ENCODE data around the gene PDLIM4. TPM values are rescaled to one million over a fixed set of nuclear protein-coding genes. Genes with fewer than 3 reads are reported as not detected.

PDLIM4 gene
- total RNA-seq, 1 donor from 2014 or later = 47.8 TPM

DNA sequence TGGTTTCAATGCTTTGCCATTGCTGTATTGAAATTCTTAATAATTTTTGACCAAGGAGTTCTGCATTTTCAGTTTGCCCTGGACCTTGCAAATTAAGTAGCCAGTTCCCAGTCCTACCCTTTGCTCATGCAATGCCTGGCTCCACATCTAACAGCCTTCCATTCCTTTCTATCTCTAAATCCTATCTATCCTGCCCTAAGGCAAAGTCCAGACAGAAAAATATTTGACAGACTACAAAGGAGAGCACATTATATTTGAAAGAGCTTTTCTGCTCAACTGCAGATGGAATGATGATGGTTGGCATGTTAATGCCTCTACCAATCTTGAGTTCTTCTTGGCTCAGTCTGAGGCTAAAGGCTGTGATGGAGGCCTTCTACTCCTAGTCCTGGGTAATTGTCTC, 52.2 kb downstream of the PDLIM4 start:
- peaks cover 11% of the 10 kb centered on the region for H3K9me3 Mint-ChIP-seq (ENCODE audit: unreplicated experiment)
- H3K36me3 Mint-ChIP-seq (ENCODE audit: unreplicated experiment) = peaks cover 6% of the 10 kb centered on the region
- no peak overlapping the region for H3K27ac Mint-ChIP-seq (ENCODE audit: unreplicated experiment)
- H3K4me1 Mint-ChIP-seq (ENCODE audit: unreplicated experiment) = peaks cover 12% of the 10 kb centered on the region
- H3K27me3 Mint-ChIP-seq (ENCODE audit: unreplicated experiment) = no peaks in the 10 kb centered on the region
- H3K4me3 Mint-ChIP-seq (ENCODE audit: unreplicated experiment) = no peak overlapping the region
- no peak for DNase-seq (ENCODE audit: extremely low spot score, unreplicated experiment)
- no peak for TF ChIP-seq CTCF (IDR thresholded peaks at IDR 0.05)

DNA sequence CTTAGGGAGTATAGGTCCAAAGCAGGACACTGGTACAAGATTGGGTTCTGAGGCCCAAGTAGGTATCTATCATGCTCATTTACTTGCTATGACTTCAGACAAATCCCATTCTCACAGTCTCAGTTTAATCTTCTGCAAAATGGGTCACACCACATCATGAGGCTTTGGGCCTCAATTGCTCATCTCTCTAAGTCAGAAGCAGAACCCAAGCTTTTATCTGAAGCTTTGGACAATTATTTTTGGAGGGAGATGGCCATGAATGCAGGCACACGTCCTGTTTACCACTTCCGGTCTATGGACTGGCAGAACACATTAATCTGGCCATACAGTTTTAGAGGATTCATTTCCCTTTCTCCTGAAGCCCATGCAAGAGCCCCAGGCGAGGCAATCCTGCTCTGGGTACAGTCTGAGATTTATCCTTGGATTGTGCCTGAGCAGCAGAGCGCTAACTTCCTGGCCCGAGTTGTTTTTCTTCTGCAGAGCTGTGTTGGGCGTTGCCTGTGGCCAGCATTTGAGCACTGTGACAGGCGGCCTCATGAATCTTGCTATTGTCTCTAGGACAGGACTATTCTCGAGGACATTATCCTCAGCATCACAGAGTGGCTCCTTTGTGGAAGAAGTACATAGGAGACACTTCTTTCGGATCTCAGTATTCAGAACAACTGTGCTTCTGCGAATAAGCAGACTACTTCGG, 52.8 kb downstream of the PDLIM4 start:
- Mint-ChIP-seq H3K27ac (ENCODE audit: unreplicated experiment) (no peak overlapping the region), H3K4me3 (ENCODE audit: unreplicated experiment) (no peak overlapping the region), H3K36me3 (ENCODE audit: unreplicated experiment) (peaks cover 2% of the 10 kb centered on the region), H3K27me3 (ENCODE audit: unreplicated experiment) (no peaks in the 10 kb centered on the region), H3K9me3 (ENCODE audit: unreplicated experiment) (peaks cover 7% of the 10 kb centered on the region), H3K4me1 (ENCODE audit: unreplicated experiment) (peaks cover 12% of the 10 kb centered on the region)
- no peak for TF ChIP-seq CTCF (IDR thresholded peaks at IDR 0.05)
- no peak for DNase-seq (ENCODE audit: extremely low spot score, unreplicated experiment)

- H3K27ac Mint-ChIP-seq (ENCODE audit: unreplicated experiment) = no peak overlapping the region
- no peak for DNase-seq (ENCODE audit: extremely low spot score, unreplicated experiment)
- no peaks in the 10 kb centered on the region for H3K27me3 Mint-ChIP-seq (ENCODE audit: unreplicated experiment)
- H3K4me3 Mint-ChIP-seq (ENCODE audit: unreplicated experiment) = no peak overlapping the region
- H3K36me3 Mint-ChIP-seq (ENCODE audit: unreplicated experiment) = no peaks in the 10 kb centered on the region
- H3K4me1 Mint-ChIP-seq (ENCODE audit: unreplicated experiment) = peaks cover 12% of the 10 kb centered on the region
- no peaks in the 10 kb centered on the region for H3K9me3 Mint-ChIP-seq (ENCODE audit: unreplicated experiment)
- TF ChIP-seq CTCF (IDR thresholded peaks at IDR 0.05) = no peak
Observed at GRCh38 chr5:132313366-132313765, 55.9 kb downstream of the PDLIM4 start.

DNA sequence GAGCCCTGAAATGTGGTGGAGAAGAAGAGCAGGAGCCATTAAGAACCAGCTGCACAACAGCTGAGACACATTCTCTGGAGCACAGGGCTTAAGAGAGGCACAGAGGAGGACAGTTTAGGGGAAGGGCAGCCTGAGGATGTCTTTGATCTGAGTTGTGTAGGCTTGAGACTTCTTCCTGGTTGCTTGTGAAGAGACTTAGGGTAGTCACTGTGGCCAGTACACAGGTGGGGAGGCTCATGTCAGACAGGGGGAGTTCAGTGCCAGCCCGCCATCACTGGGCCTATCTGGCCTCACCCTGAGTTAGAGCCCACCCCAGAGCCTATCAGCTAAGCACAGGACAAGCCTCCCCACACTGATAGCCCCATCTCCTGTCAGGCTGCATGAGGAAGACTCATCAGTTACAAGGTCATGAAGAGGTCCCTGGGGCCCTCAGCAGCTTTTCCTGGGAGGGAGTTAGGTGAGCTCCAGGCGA, 56.5 kb downstream of the PDLIM4 start:
- no peak overlapping the region for H3K4me3 Mint-ChIP-seq (ENCODE audit: unreplicated experiment)
- DNase-seq (ENCODE audit: extremely low spot score, unreplicated experiment) = no peak
- no peaks in the 10 kb centered on the region for H3K27me3 Mint-ChIP-seq (ENCODE audit: unreplicated experiment)
- peaks cover 12% of the 10 kb centered on the region for H3K4me1 Mint-ChIP-seq (ENCODE audit: unreplicated experiment)
- H3K27ac Mint-ChIP-seq (ENCODE audit: unreplicated experiment) = no peak overlapping the region
- no peaks in the 10 kb centered on the region for H3K9me3 Mint-ChIP-seq (ENCODE audit: unreplicated experiment)
- TF ChIP-seq CTCF (IDR thresholded peaks at IDR 0.05) = no peak
- H3K36me3 Mint-ChIP-seq (ENCODE audit: unreplicated experiment) = no peaks in the 10 kb centered on the region

- H3K27me3 Mint-ChIP-seq (ENCODE audit: unreplicated experiment) = no peaks in the 10 kb centered on the region
- H3K4me3 Mint-ChIP-seq (ENCODE audit: unreplicated experiment) = no peak overlapping the region
- H3K36me3 Mint-ChIP-seq (ENCODE audit: unreplicated experiment) = no peaks in the 10 kb centered on the region
- H3K9me3 Mint-ChIP-seq (ENCODE audit: unreplicated experiment) = no peaks in the 10 kb centered on the region
- no peak overlapping the region for H3K27ac Mint-ChIP-seq (ENCODE audit: unreplicated experiment)
- no peak for TF ChIP-seq CTCF (IDR thresholded peaks at IDR 0.05)
- H3K4me1 Mint-ChIP-seq (ENCODE audit: unreplicated experiment) = peaks cover 3% of the 10 kb centered on the region
- no peak for DNase-seq (ENCODE audit: extremely low spot score, unreplicated experiment)
Observed at GRCh38 chr5:132315529-132316067, 58.1 kb downstream of the PDLIM4 start.

All from osteocyte (in vitro differentiated cells).